Measurements from ENCODE around the gene FFAR3. TPM values are rescaled to one million over a fixed set of nuclear protein-coding genes. Genes with fewer than 3 reads are reported as not detected.

The FFAR3 gene
- total RNA-seq, 6 donors from 2014 or later: 0.24 TPM; not detected in 5

GRCh38 chr19:35388277-35389054 is 30.2 kb downstream of the FFAR3 start:
- Histone ChIP-seq H3K36me3 (no peaks in the 10 kb centered on the region), H3K4me3 (no peak overlapping the region), H3K9me3 (peaks cover 0 to 17% (median 4%) of the 10 kb centered on the region in 4 donors), H3K27ac (no peak overlapping the region), H3K4me1 (no peaks in the 10 kb centered on the region), H3K27me3 (no peaks in the 10 kb centered on the region)
- DNase-seq: no peak
- TF ChIP-seq POLR2AphosphoS5 (IDR thresholded peaks at IDR 0.05) (no peak), CTCF (IDR thresholded peaks at IDR 0.05) (no peak), POLR2A (IDR thresholded peaks at IDR 0.05) (no peak), EP300 (IDR thresholded peaks at IDR 0.05) (no peak)
- ATAC-seq (ENCODE audit: low FRiP score in 2 of 2): peak in 1 of 2 donors; percentile 57
- 92 to 97% methylated on average over 6 of the region's 6 CpGs for WGBS, 2 donors

- 65 to 77% methylated on average over 6 of the region's 6 CpGs for WGBS, 2 donors
- Histone ChIP-seq H3K4me3 (no peak overlapping the region), H3K4me1 (no peaks in the 10 kb centered on the region), H3K27me3 (no peaks in the 10 kb centered on the region), H3K27ac (no peak overlapping the region), H3K9me3 (peaks cover 0 to 17% (median 4%) of the 10 kb centered on the region in 4 donors), H3K36me3 (no peaks in the 10 kb centered on the region)
- ATAC-seq (ENCODE audit: low FRiP score in 2 of 2) (peak in 1 of 2 donors; percentile 73), DNase-seq (no peak)
- no peak for TF ChIP-seq POLR2AphosphoS5 (IDR thresholded peaks at IDR 0.05)
- TF ChIP-seq POLR2A (IDR thresholded peaks at IDR 0.05): no peak
- TF ChIP-seq CTCF (IDR thresholded peaks at IDR 0.05): no peak
- no peak for TF ChIP-seq EP300 (IDR thresholded peaks at IDR 0.05)
Observed at GRCh38 chr19:35389192-35389861, 31.1 kb downstream of the FFAR3 start.

- Histone ChIP-seq H3K27me3 (no peaks in the 10 kb centered on the region), H3K4me3 (no peak overlapping the region), H3K4me1 (peaks cover 0 to 3% (median 0%) of the 10 kb centered on the region in 4 donors), H3K9me3 (no peaks in the 10 kb centered on the region), H3K36me3 (no peaks in the 10 kb centered on the region), H3K27ac (no peak overlapping the region)
- TF ChIP-seq POLR2A (IDR thresholded peaks at IDR 0.05) (no peak), POLR2AphosphoS5 (IDR thresholded peaks at IDR 0.05) (no peak), EP300 (IDR thresholded peaks at IDR 0.05) (no peak), CTCF (IDR thresholded peaks at IDR 0.05) (no peak)
- WGBS, 2 donors: 66 to 68% methylated on average over 5 of the region's 5 CpGs
- ATAC-seq (ENCODE audit: low FRiP score in 2 of 2): no peak
- DNase-seq: no peak
Observed at GRCh38 chr19:35392742-35393715, 34.8 kb downstream of the FFAR3 start.

GRCh38 chr19:35395382-35396199 is 37.3 kb downstream of the FFAR3 start:
- 38 to 59% methylated on average over 19 of the region's 19 CpGs for WGBS, 2 donors
- Histone ChIP-seq H3K9me3 (no peaks in the 10 kb centered on the region), H3K4me3 (no peak overlapping the region), H3K4me1 (peaks cover 0 to 3% (median 0%) of the 10 kb centered on the region in 4 donors), H3K27ac (no peak overlapping the region), H3K36me3 (no peaks in the 10 kb centered on the region), H3K27me3 (no peaks in the 10 kb centered on the region)
- ATAC-seq (ENCODE audit: low FRiP score in 2 of 2) (peak in 1 of 2 donors; percentile 16), DNase-seq (peak; percentile 22 to 43)
- TF ChIP-seq EP300 (IDR thresholded peaks at IDR 0.05) (no peak), POLR2A (IDR thresholded peaks at IDR 0.05) (no peak), POLR2AphosphoS5 (IDR thresholded peaks at IDR 0.05) (no peak), CTCF (IDR thresholded peaks at IDR 0.05) (no peak)
